SK-N-SH (cell line): ENCODE results near the gene AGAP2.

Experiments used
- EZH2phosphoT487 ChIP-seq: fragments of 200-600 bp; sonication (generic); IDR thresholded peaks from 2 replicates; pipeline ENCODE4 v1.6.1; 2017; ENCODE audit warnings: low read depth, mixed run types, mild to moderate bottlenecking, antibody characterized with exemption, moderate library complexity, borderline replicate concordance
- JUND ChIP-seq: IDR thresholded peaks from 2 replicates; pipeline ENCODE4 v1.4.0; 2012
- POLR2AphosphoS5 ChIP-seq: IDR thresholded peaks from 2 replicates; pipeline ENCODE4 v1.6.1; 2012; ENCODE audit warnings: low read depth, low read length
- TF ChIP-seq, protein P1 (sequence below): fragments of 200-600 bp; sonication (generic); IDR thresholded peaks from 2 replicates; pipeline ENCODE4 v1.6.1; 2017; ENCODE audit warnings: antibody characterized with exemption, mild to moderate bottlenecking, moderate library complexity

DNA sequence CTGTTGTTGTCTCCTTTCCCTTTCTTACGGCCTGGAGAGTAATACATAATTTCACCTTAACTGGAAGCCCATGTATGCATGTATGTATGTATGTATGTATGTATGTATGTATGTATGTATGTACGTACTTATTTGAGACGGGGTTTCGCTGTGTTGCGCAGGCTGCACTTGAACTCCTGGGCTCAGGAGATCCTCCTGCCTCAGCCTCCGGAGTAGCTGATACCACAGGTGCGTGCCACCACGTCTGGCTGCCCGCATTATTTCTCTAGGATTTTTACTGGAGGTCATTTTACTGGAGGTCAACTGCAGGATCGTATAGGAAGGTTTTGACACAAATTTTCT lies 45.3 kb downstream of the AGAP2 start:
- TF ChIP-seq JUND = no peak
- TF ChIP-seq, protein P1, sequence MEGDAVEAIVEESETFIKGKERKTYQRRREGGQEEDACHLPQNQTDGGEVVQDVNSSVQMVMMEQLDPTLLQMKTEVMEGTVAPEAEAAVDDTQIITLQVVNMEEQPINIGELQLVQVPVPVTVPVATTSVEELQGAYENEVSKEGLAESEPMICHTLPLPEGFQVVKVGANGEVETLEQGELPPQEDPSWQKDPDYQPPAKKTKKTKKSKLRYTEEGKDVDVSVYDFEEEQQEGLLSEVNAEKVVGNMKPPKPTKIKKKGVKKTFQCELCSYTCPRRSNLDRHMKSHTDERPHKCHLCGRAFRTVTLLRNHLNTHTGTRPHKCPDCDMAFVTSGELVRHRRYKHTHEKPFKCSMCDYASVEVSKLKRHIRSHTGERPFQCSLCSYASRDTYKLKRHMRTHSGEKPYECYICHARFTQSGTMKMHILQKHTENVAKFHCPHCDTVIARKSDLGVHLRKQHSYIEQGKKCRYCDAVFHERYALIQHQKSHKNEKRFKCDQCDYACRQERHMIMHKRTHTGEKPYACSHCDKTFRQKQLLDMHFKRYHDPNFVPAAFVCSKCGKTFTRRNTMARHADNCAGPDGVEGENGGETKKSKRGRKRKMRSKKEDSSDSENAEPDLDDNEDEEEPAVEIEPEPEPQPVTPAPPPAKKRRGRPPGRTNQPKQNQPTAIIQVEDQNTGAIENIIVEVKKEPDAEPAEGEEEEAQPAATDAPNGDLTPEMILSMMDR = no peak
- no peak for TF ChIP-seq EZH2phosphoT487
- TF ChIP-seq POLR2AphosphoS5 = no peak
